Stimulated activated naive CD8-positive, alpha-beta T cell treated with anti-CD3 and anti-CD28 coated beads, Interleukin-15, Interleukin-2, amounts not matched to agents 100 ng/mL and 50 ng/mL, for 24 hours (primary cell): ENCODE data around the gene MBNL3.

Experiments
- H3K27ac Mint-ChIP-seq: one replicate; pipeline ENCODE4 v1.8.0; 2021; ENCODE audit warnings: mild to moderate bottlenecking, mixed read lengths
- H3K27me3 Mint-ChIP-seq: one replicate; pipeline ENCODE4 v1.8.0; 2021; ENCODE audit warnings: mixed read lengths
- H3K36me3 Mint-ChIP-seq: one replicate; pipeline ENCODE4 v1.8.0; 2021; ENCODE audit warnings: low read depth, mixed read lengths
- H3K4me1 Mint-ChIP-seq: one replicate; pipeline ENCODE4 v1.8.0; 2021; ENCODE audit warnings: low read depth, mixed read lengths
- H3K4me3 Mint-ChIP-seq: one replicate; pipeline ENCODE4 v1.8.0; 2021; ENCODE audit warnings: mild to moderate bottlenecking, mixed read lengths
- H3K9me3 Mint-ChIP-seq: one replicate; pipeline ENCODE4 v1.8.0; 2021; ENCODE audit warnings: mixed read lengths

Gene MBNL3

GRCh38 chrX:132413459-132413858 lies 75.4 kb downstream of the MBNL3 start:
- no peaks in the 10 kb centered on the region for H3K27me3 Mint-ChIP-seq
- no peaks in the 10 kb centered on the region for H3K9me3 Mint-ChIP-seq
- no peaks in the 10 kb centered on the region for H3K36me3 Mint-ChIP-seq
- H3K4me1 Mint-ChIP-seq, result peaks cover 8% of the 10 kb centered on the region
- H3K4me3 Mint-ChIP-seq, result no peak overlapping the region
- H3K27ac Mint-ChIP-seq, result no peak overlapping the region

- Mint-ChIP-seq H3K9me3 (no peaks in the 10 kb centered on the region), H3K27ac (no peak overlapping the region), H3K4me3 (no peak overlapping the region), H3K36me3 (no peaks in the 10 kb centered on the region), H3K4me1 (peaks cover 8% of the 10 kb centered on the region), H3K27me3 (no peaks in the 10 kb centered on the region)
Measured at GRCh38 chrX:132412208-132412607, 76.6 kb downstream of the MBNL3 start.

GRCh38 chrX:132411310-132411977 lies 77.4 kb downstream of the MBNL3 start:
- no peaks in the 10 kb centered on the region for H3K36me3 Mint-ChIP-seq
- no peak overlapping the region for H3K4me3 Mint-ChIP-seq
- no peaks in the 10 kb centered on the region for H3K27me3 Mint-ChIP-seq
- no peak overlapping the region for H3K27ac Mint-ChIP-seq
- no peaks in the 10 kb centered on the region for H3K9me3 Mint-ChIP-seq
- H3K4me1 Mint-ChIP-seq, result peaks cover 8% of the 10 kb centered on the region

GRCh38 chrX:132409780-132410556 lies 78.9 kb downstream of the MBNL3 start:
- H3K27me3 Mint-ChIP-seq, result no peaks in the 10 kb centered on the region
- H3K36me3 Mint-ChIP-seq, result peaks cover 3% of the 10 kb centered on the region
- no peak overlapping the region for H3K27ac Mint-ChIP-seq
- H3K9me3 Mint-ChIP-seq, result no peaks in the 10 kb centered on the region
- no peak overlapping the region for H3K4me3 Mint-ChIP-seq
- peaks cover 8% of the 10 kb centered on the region for H3K4me1 Mint-ChIP-seq

GRCh38 chrX:132407691-132408090 lies 81.1 kb downstream of the MBNL3 start:
- Mint-ChIP-seq H3K9me3 (no peaks in the 10 kb centered on the region), H3K27ac (peak overlapping the region; percentile 67), H3K36me3 (peaks cover 7% of the 10 kb centered on the region), H3K27me3 (no peaks in the 10 kb centered on the region), H3K4me1 (peaks cover 14% of the 10 kb centered on the region), H3K4me3 (no peak overlapping the region)

- Mint-ChIP-seq H3K27me3 (no peaks in the 10 kb centered on the region), H3K27ac (no peak overlapping the region), H3K36me3 (peaks cover 7% of the 10 kb centered on the region), H3K4me3 (no peak overlapping the region), H3K9me3 (no peaks in the 10 kb centered on the region), H3K4me1 (peaks cover 14% of the 10 kb centered on the region)
Measured at GRCh38 chrX:132406106-132406505, 82.7 kb downstream of the MBNL3 start.

- peaks cover 6% of the 10 kb centered on the region for H3K4me1 Mint-ChIP-seq
- H3K36me3 Mint-ChIP-seq, result peaks cover 7% of the 10 kb centered on the region
- no peaks in the 10 kb centered on the region for H3K27me3 Mint-ChIP-seq
- H3K27ac Mint-ChIP-seq, result no peak overlapping the region
- H3K4me3 Mint-ChIP-seq, result no peak overlapping the region
- H3K9me3 Mint-ChIP-seq, result no peaks in the 10 kb centered on the region
Measured at GRCh38 chrX:132404266-132404665, 84.6 kb downstream of the MBNL3 start.

- H3K9me3 Mint-ChIP-seq, result no peaks in the 10 kb centered on the region
- H3K27ac Mint-ChIP-seq, result no peak overlapping the region
- H3K36me3 Mint-ChIP-seq, result peaks cover 14% of the 10 kb centered on the region
- no peak overlapping the region for H3K4me3 Mint-ChIP-seq
- H3K27me3 Mint-ChIP-seq, result no peaks in the 10 kb centered on the region
- peaks cover 6% of the 10 kb centered on the region for H3K4me1 Mint-ChIP-seq
Measured at GRCh38 chrX:132401935-132402334, 86.9 kb downstream of the MBNL3 start.

GRCh38 chrX:132400706-132401105 lies 88.1 kb downstream of the MBNL3 start:
- Mint-ChIP-seq H3K4me3 (no peak overlapping the region), H3K9me3 (no peaks in the 10 kb centered on the region), H3K4me1 (peaks cover 6% of the 10 kb centered on the region), H3K27me3 (no peaks in the 10 kb centered on the region), H3K36me3 (peaks cover 14% of the 10 kb centered on the region), H3K27ac (no peak overlapping the region)

GRCh38 chrX:132395645-132396044 lies 93.2 kb downstream of the MBNL3 start:
- Mint-ChIP-seq H3K36me3 (peaks cover 12% of the 10 kb centered on the region), H3K27me3 (no peaks in the 10 kb centered on the region), H3K4me3 (no peak overlapping the region), H3K4me1 (no peaks in the 10 kb centered on the region), H3K27ac (no peak overlapping the region), H3K9me3 (no peaks in the 10 kb centered on the region)

- H3K9me3 Mint-ChIP-seq, result no peaks in the 10 kb centered on the region
- no peaks in the 10 kb centered on the region for H3K27me3 Mint-ChIP-seq
- H3K4me3 Mint-ChIP-seq, result no peak overlapping the region
- no peak overlapping the region for H3K27ac Mint-ChIP-seq
- peaks cover 12% of the 10 kb centered on the region for H3K36me3 Mint-ChIP-seq
- H3K4me1 Mint-ChIP-seq, result no peaks in the 10 kb centered on the region
Measured at GRCh38 chrX:132395026-132395425, 93.8 kb downstream of the MBNL3 start.

GRCh38 chrX:132394591-132394990 lies 94.2 kb downstream of the MBNL3 start:
- no peaks in the 10 kb centered on the region for H3K4me1 Mint-ChIP-seq
- H3K27me3 Mint-ChIP-seq, result no peaks in the 10 kb centered on the region
- H3K9me3 Mint-ChIP-seq, result no peaks in the 10 kb centered on the region
- H3K4me3 Mint-ChIP-seq, result no peak overlapping the region
- H3K27ac Mint-ChIP-seq, result no peak overlapping the region
- H3K36me3 Mint-ChIP-seq, result peaks cover 12% of the 10 kb centered on the region

- no peak overlapping the region for H3K27ac Mint-ChIP-seq
- no peaks in the 10 kb centered on the region for H3K9me3 Mint-ChIP-seq
- no peak overlapping the region for H3K4me3 Mint-ChIP-seq
- no peaks in the 10 kb centered on the region for H3K27me3 Mint-ChIP-seq
- peaks cover 12% of the 10 kb centered on the region for H3K36me3 Mint-ChIP-seq
- no peaks in the 10 kb centered on the region for H3K4me1 Mint-ChIP-seq
Measured at GRCh38 chrX:132393992-132394391, 94.8 kb downstream of the MBNL3 start.

GRCh38 chrX:132393485-132393884 lies 95.4 kb downstream of the MBNL3 start:
- Mint-ChIP-seq H3K36me3 (peaks cover 11% of the 10 kb centered on the region), H3K27ac (no peak overlapping the region), H3K9me3 (no peaks in the 10 kb centered on the region), H3K4me3 (no peak overlapping the region), H3K4me1 (no peaks in the 10 kb centered on the region), H3K27me3 (no peaks in the 10 kb centered on the region)

GRCh38 chrX:132393085-132393484 lies 95.8 kb downstream of the MBNL3 start:
- no peaks in the 10 kb centered on the region for H3K27me3 Mint-ChIP-seq
- H3K9me3 Mint-ChIP-seq, result no peaks in the 10 kb centered on the region
- H3K4me3 Mint-ChIP-seq, result no peak overlapping the region
- peaks cover 7% of the 10 kb centered on the region for H3K36me3 Mint-ChIP-seq
- no peak overlapping the region for H3K27ac Mint-ChIP-seq
- H3K4me1 Mint-ChIP-seq, result no peaks in the 10 kb centered on the region

- peaks cover 4% of the 10 kb centered on the region for H3K36me3 Mint-ChIP-seq
- no peak overlapping the region for H3K4me3 Mint-ChIP-seq
- no peaks in the 10 kb centered on the region for H3K4me1 Mint-ChIP-seq
Measured at GRCh38 chrX:132390792-132391191, 98.0 kb downstream of the MBNL3 start.

More at GRCh38 chrX:132390792-132391191, 98.0 kb downstream of the MBNL3 start:
- H3K9me3 Mint-ChIP-seq, result no peaks in the 10 kb centered on the region
- H3K27ac Mint-ChIP-seq, result no peak overlapping the region
- no peaks in the 10 kb centered on the region for H3K27me3 Mint-ChIP-seq
